ENCODE results near the gene ATF7. TPM values are rescaled to one million over a fixed set of nuclear protein-coding genes. Genes with fewer than 3 reads are reported as not detected.

Gene ATF7
- total and polyA plus RNA-seq, 2 of the 13 experiments (the other 11 are each of a cell fraction or from before 2014, with no cell fraction given), result 9.6 to 16.2 TPM

- TF ChIP-seq THAP11 (CRISPR knock-in tag; IDR thresholded peaks at IDR 0.05) (no peak), GABPA (IDR thresholded peaks at IDR 0.05; ENCODE audit: low read depth, low read length) (no peak), GABPA (CRISPR knock-in tag; IDR thresholded peaks at IDR 0.05; ENCODE audit: low read depth) (no peak), ADNP (CRISPR knock-in tag; IDR thresholded peaks at IDR 0.05) (no peak), ZBTB49 (CRISPR knock-in tag; IDR thresholded peaks at IDR 0.05; ENCODE audit: borderline replicate concordance) (no peak), ZNF225 (CRISPR knock-in tag; IDR thresholded peaks at IDR 0.05) (no peak), ZNF350 (CRISPR knock-in tag; IDR thresholded peaks at IDR 0.05; ENCODE audit: borderline replicate concordance, low read depth) (no peak), NFYB (CRISPR knock-in tag; IDR thresholded peaks at IDR 0.05) (no peak), ELK4 (CRISPR knock-in tag; IDR thresholded peaks at IDR 0.05; ENCODE audit: borderline replicate concordance) (no peak)
Observed at GRCh38 chr12:53532021-53532420, 94.2 kb downstream of the ATF7 start (continued).

GRCh38 chr12:53530920-53531319 lies 95.3 kb downstream of the ATF7 start:
- H3K4me1 ChIP-seq (ENCODE audit: insufficient read depth, low read length), result no peaks in the 10 kb centered on the region

More at GRCh38 chr12:53530920-53531319, 95.3 kb downstream of the ATF7 start:
- 87% methylated on average over 4 of the region's 4 CpGs for WGBS (ENCODE audit: low lambda C conversion rate)
- no peaks in the 10 kb centered on the region for H3K79me2 ChIP-seq (ENCODE audit: insufficient read depth, low read length)
- DNase-seq (ENCODE audit: low spot score), result no peak
- ATAC-seq, result no peak
- H3K27me3 ChIP-seq (ENCODE audit: control insufficient read depth in 1 of 2, insufficient read depth in 2 of 2, low read length in 2 of 2), result no peaks in the 10 kb centered on the region
- peaks cover 18 to 49% of the 10 kb centered on the region in 2 experiments; a peak in 4 of 5 replicates for H3K36me3 ChIP-seq (replicated peaks in 1 of 2; ENCODE audit: control insufficient read depth in 1 of 2, insufficient read depth in 2 of 2, low read length in 2 of 2)
- no peak overlapping the region for H3K4me2 ChIP-seq (ENCODE audit: low read depth, low read length)
- no peak overlapping the region for H3K9ac ChIP-seq (ENCODE audit: insufficient read depth, low read depth, low read length)
- CTCF ChIA-PET (ENCODE audit: low intra/inter-chr PET ratio, low total read pairs), result no interaction called here
- TF ChIP-seq ZC3H4 (CRISPR knock-in tag; IDR thresholded peaks at IDR 0.05; ENCODE audit: borderline replicate concordance), result no peak
- no peak for TF ChIP-seq ZNF562 (CRISPR knock-in tag; IDR thresholded peaks at IDR 0.05; ENCODE audit: borderline replicate concordance)
- no peak for TF ChIP-seq ZNF10 (CRISPR knock-in tag; IDR thresholded peaks at IDR 0.05; ENCODE audit: borderline replicate concordance, low read depth)
- no peak for TF ChIP-seq GZF1 (CRISPR knock-in tag; IDR thresholded peaks at IDR 0.05)
- no peak for TF ChIP-seq DR1 (CRISPR knock-in tag; IDR thresholded peaks at IDR 0.05)
- no peak for TF ChIP-seq ZBTB8A (CRISPR knock-in tag; IDR thresholded peaks at IDR 0.05; ENCODE audit: borderline replicate concordance, low read depth)
- TF ChIP-seq TAF1 (CRISPR knock-in tag; IDR thresholded peaks at IDR 0.05), result no peak
- no peak for TF ChIP-seq EP300 (IDR thresholded peaks at IDR 0.05; ENCODE audit: low read depth in 2 of 2, low read length in 2 of 2)
- TF ChIP-seq EP300 (CRISPR knock-in tag; IDR thresholded peaks at IDR 0.05; ENCODE audit: borderline replicate concordance), result no peak
- TF ChIP-seq GATAD2A (CRISPR knock-in tag; IDR thresholded peaks at IDR 0.05), result no peak
- no peak for TF ChIP-seq ZNF7 (CRISPR knock-in tag; IDR thresholded peaks at IDR 0.05)
- no peak for TF ChIP-seq MTERF4 (CRISPR knock-in tag; IDR thresholded peaks at IDR 0.05)
- TF ChIP-seq ZNF691 (CRISPR knock-in tag; IDR thresholded peaks at IDR 0.05; ENCODE audit: borderline replicate concordance, low read depth), result no peak
- intact Hi-C loops (cut with micrococcal nuclease; ENCODE audit: unreplicated experiment) (no loop called here), in situ Hi-C loops (cut with HindIII; ENCODE audit: extremely low pct_ligation_motif_present, low pct_unique_long_range_greater_than_20kb) (no loop called here)
- no peak overlapping the region for H3K4me3 ChIP-seq (replicated peaks in 1 of 3; ENCODE audit: insufficient read depth in 1 of 3, low read depth in 2 of 3, low read length in 3 of 3)
- no TSS peak for BruUV-seq (replicated peaks)
- H4K20me1 ChIP-seq (ENCODE audit: insufficient read depth, low read length), result no peaks in the 10 kb centered on the region
- POLR2A ChIA-PET, result no interaction called here
- H2AFZ ChIP-seq (ENCODE audit: low read length), result no peak overlapping the region
- H3K9me3 ChIP-seq (ENCODE audit: low read length), result no peaks in the 10 kb centered on the region
- no peak overlapping the region for H3K27ac ChIP-seq (ENCODE audit: extremely low read length, insufficient read depth, low read length)
- FAIRE-seq, result no peak

Measured in HepG2 (cell line).